ENCODE data around the gene SMIM41.

DNA sequence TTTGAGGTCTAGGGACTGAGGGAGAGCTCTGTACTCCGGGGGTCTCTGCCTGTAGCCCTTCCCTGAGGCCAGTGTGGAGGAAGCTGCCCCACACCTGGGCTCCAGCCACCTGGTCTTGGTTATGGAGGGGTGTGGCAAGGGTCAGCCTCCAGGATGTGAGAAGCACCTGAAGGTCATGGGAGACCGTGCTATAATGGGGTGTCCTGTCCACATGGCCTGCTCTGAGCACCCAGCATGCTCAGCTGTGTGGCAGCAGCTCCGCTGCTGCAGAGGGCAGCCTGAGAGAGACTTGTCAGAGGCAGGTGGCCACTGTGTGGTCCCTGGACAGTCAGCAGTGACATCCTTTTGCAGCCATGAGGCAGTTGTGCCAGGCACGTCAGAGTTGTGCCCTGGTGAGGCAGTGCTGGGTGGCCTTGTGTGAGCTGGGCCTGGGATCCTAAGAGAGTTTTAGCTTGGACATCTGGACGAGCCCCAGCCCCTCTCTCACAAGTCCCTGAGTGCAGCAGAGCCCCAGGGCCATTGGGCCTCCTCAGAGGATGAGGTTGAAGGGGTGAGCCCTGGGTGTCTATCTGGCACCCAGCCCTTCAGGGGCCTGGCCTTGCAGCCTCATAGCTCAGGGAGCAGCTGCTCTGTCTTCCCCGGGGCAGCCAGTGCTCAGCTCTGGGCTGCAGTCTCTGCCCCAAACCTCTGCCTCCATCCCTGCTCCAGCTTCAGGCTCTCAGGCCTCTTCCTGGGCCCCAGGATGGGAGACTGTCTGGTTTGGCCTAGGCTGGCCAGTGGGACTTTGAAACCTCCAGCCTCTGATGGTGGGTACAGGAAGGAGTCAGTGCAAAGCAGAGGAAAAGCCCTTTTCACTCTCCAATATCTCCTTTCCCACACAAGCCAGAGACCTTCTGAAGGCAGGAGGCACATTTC, 17.1 kb upstream of the SMIM41 start:
- TF ChIP-seq, protein P1, sequence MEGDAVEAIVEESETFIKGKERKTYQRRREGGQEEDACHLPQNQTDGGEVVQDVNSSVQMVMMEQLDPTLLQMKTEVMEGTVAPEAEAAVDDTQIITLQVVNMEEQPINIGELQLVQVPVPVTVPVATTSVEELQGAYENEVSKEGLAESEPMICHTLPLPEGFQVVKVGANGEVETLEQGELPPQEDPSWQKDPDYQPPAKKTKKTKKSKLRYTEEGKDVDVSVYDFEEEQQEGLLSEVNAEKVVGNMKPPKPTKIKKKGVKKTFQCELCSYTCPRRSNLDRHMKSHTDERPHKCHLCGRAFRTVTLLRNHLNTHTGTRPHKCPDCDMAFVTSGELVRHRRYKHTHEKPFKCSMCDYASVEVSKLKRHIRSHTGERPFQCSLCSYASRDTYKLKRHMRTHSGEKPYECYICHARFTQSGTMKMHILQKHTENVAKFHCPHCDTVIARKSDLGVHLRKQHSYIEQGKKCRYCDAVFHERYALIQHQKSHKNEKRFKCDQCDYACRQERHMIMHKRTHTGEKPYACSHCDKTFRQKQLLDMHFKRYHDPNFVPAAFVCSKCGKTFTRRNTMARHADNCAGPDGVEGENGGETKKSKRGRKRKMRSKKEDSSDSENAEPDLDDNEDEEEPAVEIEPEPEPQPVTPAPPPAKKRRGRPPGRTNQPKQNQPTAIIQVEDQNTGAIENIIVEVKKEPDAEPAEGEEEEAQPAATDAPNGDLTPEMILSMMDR (IDR thresholded peaks at IDR 0.05), result no peak
- no peak for TF ChIP-seq POLR2A (IDR thresholded peaks at IDR 0.05)

Measured in sigmoid colon (tissue), 3 donors.